Suprapubic skin (tissue), 4 donors: ENCODE results near the gene CD93. TPM values are rescaled to one million over a fixed set of nuclear protein-coding genes. Genes with fewer than 3 reads are reported as not detected.
A peak's percentile ranks its signal among the peaks of the same experiment; 100 is the strongest.

ENCODE experiments used
- DNase-seq, 2 donors: peaks; one replicate each; pipeline ENCODE4 v3.0.0-alpha.2; 2019; ENCODE audit warnings: low spot score in 2 of 2
- H3K27ac ChIP-seq: fragments of 200-600 bp; sonication (generic); one replicate; pipeline ENCODE4 v1.5.1; 2019
- H3K27me3 ChIP-seq: fragments of 200-600 bp; sonication (generic); one replicate; pipeline ENCODE4 v1.5.1; 2019
- H3K36me3 ChIP-seq: fragments of 200-600 bp; sonication (generic); one replicate; pipeline ENCODE4 v1.5.1; 2019
- H3K4me1 ChIP-seq: fragments of 200-600 bp; sonication (generic); one replicate; pipeline ENCODE4 v1.5.1; 2019
- H3K4me3 ChIP-seq: fragments of 200-600 bp; sonication (generic); one replicate; pipeline ENCODE4 v1.5.1; 2019; ENCODE audit warnings: mild to moderate bottlenecking
- H3K9me3 ChIP-seq: fragments of 200-600 bp; sonication (generic); one replicate; pipeline ENCODE4 v1.5.1; 2019
- CTCF ChIP-seq, 2 donors: fragments of 200-600 bp in 1 of 2; fragments of 450-650 bp in 1 of 2; sonication (generic) in 1 of 2; IDR thresholded peaks; one replicate each; pipeline ENCODE4 v1.5.1; 2016 to 2019; ENCODE audit warnings: antibody characterized with exemption in 2 of 2, mild to moderate bottlenecking in 1 of 2, moderate library complexity in 1 of 2
- EP300 ChIP-seq: sonication (generic); formaldehyde crosslinking; IDR thresholded peaks from one replicate; pipeline ENCODE4 v1.6.1; 2017; ENCODE audit warnings: antibody characterized with exemption
- POLR2A ChIP-seq, 2 donors: fragments of 450-650 bp; IDR thresholded peaks; one replicate each; pipeline ENCODE4 v1.6.1; 2017; ENCODE audit warnings: antibody characterized with exemption in 2 of 2, mild to moderate bottlenecking in 2 of 2, moderate library complexity in 2 of 2
- POLR2AphosphoS5 ChIP-seq, 3 donors: sonication (generic); formaldehyde crosslinking; IDR thresholded peaks; one replicate each; pipeline ENCODE4 v1.6.1; 2017; ENCODE audit warnings: antibody characterized with exemption in 3 of 3
- WGBS: methylation state at CpG from one replicate; pipeline ENCODE4 v1.1.5; 2018; 5-methylcytosine and 5-hydroxymethylcytosine counted together
- total RNA-seq, 4 donors: library from RNA; depleted of rRNA; stranded (reverse); fragments of >200 nt; gene quantifications; one replicate each; pipeline ENCODE4 v1.1.0, GENCODE V29; 2016

The CD93 gene
- total RNA-seq, 4 donors from 2014 or later, result 8.1 to 25.1 (median 16.2) TPM

DNA sequence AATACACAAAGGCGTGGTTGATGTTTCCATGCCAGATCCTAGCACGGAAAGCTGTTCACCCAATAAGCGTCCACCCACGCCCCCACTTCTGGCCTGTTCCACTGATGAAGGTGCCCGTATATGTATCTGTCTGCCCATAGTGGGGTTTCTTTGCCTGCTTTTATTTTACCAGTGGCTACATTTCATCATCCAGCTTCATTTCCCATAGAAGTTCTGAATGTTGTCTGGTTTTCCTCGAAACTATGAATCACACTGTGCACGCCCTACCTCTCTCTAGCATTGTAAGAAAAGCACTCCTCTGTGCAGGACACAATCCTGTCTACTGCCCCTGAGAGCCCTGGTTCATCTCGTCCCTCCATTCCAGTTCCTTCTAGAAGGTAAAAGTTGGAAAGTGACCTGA is 8.8 kb upstream of the CD93 start:
- 62% methylated on average over 7 of the region's 8 CpGs for WGBS
- TF ChIP-seq EP300 (no peak), CTCF (IDR thresholded peaks at IDR 0.05) (no peak), POLR2AphosphoS5 (IDR thresholded peaks at IDR 0.05) (no peak), POLR2A (IDR thresholded peaks at IDR 0.05) (no peak)
- Histone ChIP-seq H3K27me3 (no peaks in the 10 kb centered on the region), H3K4me3 (no peak overlapping the region), H3K27ac (peak overlapping the region; percentile 85), H3K4me1 (peaks cover 61% of the 10 kb centered on the region), H3K9me3 (no peaks in the 10 kb centered on the region), H3K36me3 (no peaks in the 10 kb centered on the region)
- DNase-seq, result no peak

GRCh38 chr20:23094213-23094896 is 8.2 kb upstream of the CD93 start:
- Histone ChIP-seq H3K4me3 (no peak overlapping the region), H3K9me3 (no peaks in the 10 kb centered on the region), H3K27me3 (no peaks in the 10 kb centered on the region), H3K27ac (peak overlapping the region; percentile 85), H3K36me3 (no peaks in the 10 kb centered on the region), H3K4me1 (peaks cover 57% of the 10 kb centered on the region)
- 85% methylated on average over 13 of the region's 13 CpGs for WGBS
- TF ChIP-seq CTCF (IDR thresholded peaks at IDR 0.05) (no peak), EP300 (no peak), POLR2AphosphoS5 (IDR thresholded peaks at IDR 0.05) (no peak), POLR2A (IDR thresholded peaks at IDR 0.05) (no peak)
- no peak for DNase-seq

DNA sequence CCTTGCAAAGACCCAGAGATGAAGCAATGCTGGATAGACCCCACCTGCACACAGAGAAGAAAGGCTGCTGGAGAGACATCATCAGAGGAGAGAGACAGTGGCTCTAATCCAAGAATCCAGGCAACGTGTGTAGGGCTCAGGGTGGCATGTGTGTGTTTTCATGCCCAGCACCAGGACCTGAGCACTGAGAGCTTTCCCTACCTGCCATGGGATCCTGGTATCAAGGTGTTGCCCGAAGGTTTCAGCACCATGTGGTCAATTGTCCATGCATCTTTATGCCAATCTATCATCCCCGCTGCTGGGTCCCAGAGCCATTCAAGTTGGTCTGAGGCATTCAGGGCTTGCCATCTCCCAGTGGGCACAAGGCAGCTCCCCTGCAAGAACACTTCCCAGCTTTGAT is 7.5 kb upstream of the CD93 start:
- TF ChIP-seq POLR2AphosphoS5 (IDR thresholded peaks at IDR 0.05) (no peak), POLR2A (IDR thresholded peaks at IDR 0.05) (no peak), CTCF (IDR thresholded peaks at IDR 0.05) (no peak), EP300 (no peak)
- WGBS, result 92% methylated on average over 2 of the region's 3 CpGs
- Histone ChIP-seq H3K4me1 (peaks cover 49% of the 10 kb centered on the region), H3K27ac (no peak overlapping the region), H3K36me3 (no peaks in the 10 kb centered on the region), H3K4me3 (no peak overlapping the region), H3K9me3 (no peaks in the 10 kb centered on the region), H3K27me3 (no peaks in the 10 kb centered on the region)
- peak in 1 of 2 donors; percentile 37 for DNase-seq

GRCh38 chr20:23092861-23093495 is 6.9 kb upstream of the CD93 start:
- no peak overlapping the region for H3K27ac ChIP-seq
- peaks cover 43% of the 10 kb centered on the region for H3K4me1 ChIP-seq
- H3K36me3 ChIP-seq, result no peaks in the 10 kb centered on the region
- no peaks in the 10 kb centered on the region for H3K9me3 ChIP-seq
- TF ChIP-seq EP300 (no peak), POLR2A (IDR thresholded peaks at IDR 0.05) (no peak), CTCF (IDR thresholded peaks at IDR 0.05) (no peak), POLR2AphosphoS5 (IDR thresholded peaks at IDR 0.05) (no peak)
- H3K4me3 ChIP-seq, result no peak overlapping the region
- H3K27me3 ChIP-seq, result no peaks in the 10 kb centered on the region
- peak in 1 of 2 donors; percentile 43 for DNase-seq
- 67% methylated on average over 7 of the region's 7 CpGs for WGBS

DNA sequence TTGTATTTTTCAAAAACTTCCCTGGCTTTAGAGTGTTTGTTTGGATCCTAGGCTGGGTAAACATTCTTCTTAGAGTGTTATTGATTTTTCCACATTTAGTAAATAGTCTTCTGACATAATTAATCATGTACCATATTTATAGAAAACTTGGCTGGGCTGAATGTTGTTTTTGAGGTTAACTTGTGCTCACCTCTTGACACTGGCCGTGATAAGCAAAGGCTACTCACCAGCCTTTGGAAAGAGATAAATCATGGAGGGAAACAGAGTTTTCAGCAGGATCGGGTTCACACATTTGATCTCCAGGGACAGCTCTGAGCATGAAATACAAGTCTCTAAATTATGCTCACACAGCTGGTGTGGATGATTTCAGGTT is 6.2 kb upstream of the CD93 start:
- H3K9me3 ChIP-seq, result no peaks in the 10 kb centered on the region
- H3K4me1 ChIP-seq, result peaks cover 43% of the 10 kb centered on the region
- peak in 1 of 2 donors; percentile 16 for DNase-seq
- no peak overlapping the region for H3K27ac ChIP-seq
- no peaks in the 10 kb centered on the region for H3K36me3 ChIP-seq
- no peaks in the 10 kb centered on the region for H3K27me3 ChIP-seq
- 65% methylated on average over 2 of the region's 2 CpGs for WGBS
- no peak overlapping the region for H3K4me3 ChIP-seq
- TF ChIP-seq POLR2A (IDR thresholded peaks at IDR 0.05), result no peak
